ENCODE results near the gene RAB27A. TPM values are rescaled to one million over a fixed set of nuclear protein-coding genes. Genes with fewer than 3 reads are reported as not detected.

The RAB27A gene
- total and polyA plus RNA-seq, 9 of the 15 experiments (the other 6 are each of a cell fraction or from before 2014, with no cell fraction given) = 31.5 to 171 (median 80.4) TPM

GRCh38 chr15:55319537-55320237 lies 30.1 kb upstream of the RAB27A start (continued):
- no peak for TF ChIP-seq ZNF398 (CRISPR knock-in tag; IDR thresholded peaks at IDR 0.05)
- no peak for TF ChIP-seq HMG20B (CRISPR knock-in tag; IDR thresholded peaks at IDR 0.05)
- TF ChIP-seq THRAP3 (IDR thresholded peaks at IDR 0.05; ENCODE audit: borderline replicate concordance) = no peak
- no peak for TF ChIP-seq HDAC8 (tag; IDR thresholded peaks at IDR 0.05)
- TF ChIP-seq, protein P1, sequence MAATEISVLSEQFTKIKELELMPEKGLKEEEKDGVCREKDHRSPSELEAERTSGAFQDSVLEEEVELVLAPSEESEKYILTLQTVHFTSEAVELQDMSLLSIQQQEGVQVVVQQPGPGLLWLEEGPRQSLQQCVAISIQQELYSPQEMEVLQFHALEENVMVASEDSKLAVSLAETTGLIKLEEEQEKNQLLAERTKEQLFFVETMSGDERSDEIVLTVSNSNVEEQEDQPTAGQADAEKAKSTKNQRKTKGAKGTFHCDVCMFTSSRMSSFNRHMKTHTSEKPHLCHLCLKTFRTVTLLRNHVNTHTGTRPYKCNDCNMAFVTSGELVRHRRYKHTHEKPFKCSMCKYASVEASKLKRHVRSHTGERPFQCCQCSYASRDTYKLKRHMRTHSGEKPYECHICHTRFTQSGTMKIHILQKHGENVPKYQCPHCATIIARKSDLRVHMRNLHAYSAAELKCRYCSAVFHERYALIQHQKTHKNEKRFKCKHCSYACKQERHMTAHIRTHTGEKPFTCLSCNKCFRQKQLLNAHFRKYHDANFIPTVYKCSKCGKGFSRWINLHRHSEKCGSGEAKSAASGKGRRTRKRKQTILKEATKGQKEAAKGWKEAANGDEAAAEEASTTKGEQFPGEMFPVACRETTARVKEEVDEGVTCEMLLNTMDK (IDR thresholded peaks at IDR 0.05; ENCODE audit: borderline replicate concordance, insufficient read depth, low read depth, low read length, poor library complexity, severe bottlenecking) = no peak
- no peak for TF ChIP-seq CTBP1 (IDR thresholded peaks at IDR 0.05; ENCODE audit: borderline replicate concordance)
- peak; percentile 9; the same call in 1 of the 2 replicates for TF ChIP-seq FOXM1 (IDR thresholded peaks at IDR 0.05; ENCODE audit: low read depth)
- no peak for TF ChIP-seq FOXM1 (CRISPR knock-in tag; IDR thresholded peaks at IDR 0.05; ENCODE audit: low read depth)
- TF ChIP-seq NEUROD1 (IDR thresholded peaks at IDR 0.05; ENCODE audit: borderline replicate concordance, low read depth, low read length, partially characterized antibody) = no peak
- TF ChIP-seq FOXP1 (CRISPR knock-in tag; IDR thresholded peaks at IDR 0.05) = no peak
- TF ChIP-seq, protein P2, sequence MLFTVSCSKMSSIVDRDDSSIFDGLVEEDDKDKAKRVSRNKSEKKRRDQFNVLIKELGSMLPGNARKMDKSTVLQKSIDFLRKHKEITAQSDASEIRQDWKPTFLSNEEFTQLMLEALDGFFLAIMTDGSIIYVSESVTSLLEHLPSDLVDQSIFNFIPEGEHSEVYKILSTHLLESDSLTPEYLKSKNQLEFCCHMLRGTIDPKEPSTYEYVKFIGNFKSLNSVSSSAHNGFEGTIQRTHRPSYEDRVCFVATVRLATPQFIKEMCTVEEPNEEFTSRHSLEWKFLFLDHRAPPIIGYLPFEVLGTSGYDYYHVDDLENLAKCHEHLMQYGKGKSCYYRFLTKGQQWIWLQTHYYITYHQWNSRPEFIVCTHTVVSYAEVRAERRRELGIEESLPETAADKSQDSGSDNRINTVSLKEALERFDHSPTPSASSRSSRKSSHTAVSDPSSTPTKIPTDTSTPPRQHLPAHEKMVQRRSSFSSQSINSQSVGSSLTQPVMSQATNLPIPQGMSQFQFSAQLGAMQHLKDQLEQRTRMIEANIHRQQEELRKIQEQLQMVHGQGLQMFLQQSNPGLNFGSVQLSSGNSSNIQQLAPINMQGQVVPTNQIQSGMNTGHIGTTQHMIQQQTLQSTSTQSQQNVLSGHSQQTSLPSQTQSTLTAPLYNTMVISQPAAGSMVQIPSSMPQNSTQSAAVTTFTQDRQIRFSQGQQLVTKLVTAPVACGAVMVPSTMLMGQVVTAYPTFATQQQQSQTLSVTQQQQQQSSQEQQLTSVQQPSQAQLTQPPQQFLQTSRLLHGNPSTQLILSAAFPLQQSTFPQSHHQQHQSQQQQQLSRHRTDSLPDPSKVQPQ (CRISPR knock-in tag; IDR thresholded peaks at IDR 0.05; ENCODE audit: borderline replicate concordance) = no peak
- no peak for TF ChIP-seq HDAC3 (IDR thresholded peaks at IDR 0.05; ENCODE audit: borderline replicate concordance, partially characterized antibody)
- peak; percentile 85 for TF ChIP-seq NR2C1 (IDR thresholded peaks at IDR 0.05)
- TF ChIP-seq NR2C1 (tag; IDR thresholded peaks at IDR 0.05) = peak; percentile 73
- no peak for TF ChIP-seq PTTG1 (tag; IDR thresholded peaks at IDR 0.05; ENCODE audit: low read depth)
- TF ChIP-seq ZNF77 (CRISPR knock-in tag; IDR thresholded peaks at IDR 0.05) = no peak
- TF ChIP-seq ARHGAP35 (IDR thresholded peaks at IDR 0.05; ENCODE audit: partially characterized antibody) = no peak
- TF ChIP-seq ZNF639 (CRISPR knock-in tag; conservative IDR thresholded peaks at IDR 0.05 in 1 of 2, IDR thresholded peaks at IDR 0.05 in 1 of 2) = no peak
